Central memory CD8-positive, alpha-beta T cell (primary cell): ENCODE measurements around the gene PTCH2.
"Not testable (repeated sequence)": the region's sequence is repeated elsewhere in the genome, so short reads cannot be mapped to it uniquely, and the experiment has no call there.

Experiments
- ATAC-seq: fragments of 150-1000 bp; cut with Tn5 transposase; replicated peaks from 2 replicates; pipeline ENCODE4 v1.10.0; 2022; ENCODE audit warnings: mild to moderate bottlenecking, moderate FRiP score, moderate number of reproducible peaks; ENCODE audit not compliant: poor library complexity, severe bottlenecking; ENCODE audit errors: extremely low read depth
- DNase-seq, 2 donors: peaks; one replicate each; pipeline ENCODE4 v3.0.0; 2021; ENCODE audit warnings: low spot score in 2 of 2
- H3K27ac Mint-ChIP-seq: one replicate; pipeline ENCODE4 v1.8.0; 2022; ENCODE audit warnings: low read depth, mild to moderate bottlenecking, moderate library complexity, mixed read lengths
- H3K27me3 Mint-ChIP-seq: one replicate; pipeline ENCODE4 v1.8.0; 2022; ENCODE audit warnings: mixed read lengths
- H3K36me3 Mint-ChIP-seq: one replicate; pipeline ENCODE4 v1.8.0; 2022; ENCODE audit warnings: mild to moderate bottlenecking, moderate library complexity, mixed read lengths; ENCODE audit not compliant: insufficient read depth
- H3K4me1 Mint-ChIP-seq: one replicate; pipeline ENCODE4 v1.8.0; 2022; ENCODE audit warnings: mixed read lengths
- H3K4me3 Mint-ChIP-seq: one replicate; pipeline ENCODE4 v1.8.0; 2022; ENCODE audit warnings: mild to moderate bottlenecking, moderate library complexity, mixed read lengths
- H3K9me3 Mint-ChIP-seq: one replicate; pipeline ENCODE4 v1.8.0; 2022; ENCODE audit warnings: mixed read lengths

Gene PTCH2

GRCh38 chr1:44821240-44821715 is 21.8 kb downstream of the PTCH2 start:
- H3K27ac Mint-ChIP-seq: peak overlapping the region; percentile 100
- DNase-seq (no peak), ATAC-seq (no peak)
- H3K4me1 Mint-ChIP-seq: peaks cover 43% of the 10 kb centered on the region
- peak overlapping the region; percentile 92 for H3K4me3 Mint-ChIP-seq
- H3K36me3 Mint-ChIP-seq: peaks cover 17% of the 10 kb centered on the region
- no peaks in the 10 kb centered on the region for H3K27me3 Mint-ChIP-seq
- no peaks in the 10 kb centered on the region for H3K9me3 Mint-ChIP-seq

GRCh38 chr1:44820328-44821239 is 22.5 kb downstream of the PTCH2 start:
- Mint-ChIP-seq H3K27me3 (no peaks in the 10 kb centered on the region), H3K4me1 (peaks cover 43% of the 10 kb centered on the region), H3K4me3 (peak overlapping the region; percentile 92), H3K36me3 (peaks cover 17% of the 10 kb centered on the region), H3K27ac (peak overlapping the region; percentile 100), H3K9me3 (no peaks in the 10 kb centered on the region)
- DNase-seq: no peak
- ATAC-seq: no peak

GRCh38 chr1:44819608-44820327 is 23.3 kb downstream of the PTCH2 start:
- Mint-ChIP-seq H3K4me1 (peaks cover 50% of the 10 kb centered on the region), H3K36me3 (peaks cover 18% of the 10 kb centered on the region), H3K27ac (peak overlapping the region; percentile 100), H3K4me3 (peak overlapping the region; percentile 92), H3K27me3 (no peaks in the 10 kb centered on the region), H3K9me3 (no peaks in the 10 kb centered on the region)
- DNase-seq (peak; percentile 83 to 89), ATAC-seq (peak; percentile 80)

GRCh38 chr1:44819196-44819607 is 23.9 kb downstream of the PTCH2 start:
- H3K4me1 Mint-ChIP-seq: peaks cover 54% of the 10 kb centered on the region
- H3K27me3 Mint-ChIP-seq: no peaks in the 10 kb centered on the region
- ATAC-seq: no peak
- peaks cover 17% of the 10 kb centered on the region for H3K36me3 Mint-ChIP-seq
- H3K27ac Mint-ChIP-seq: peak overlapping the region; percentile 100
- no peaks in the 10 kb centered on the region for H3K9me3 Mint-ChIP-seq
- DNase-seq: no peak
- H3K4me3 Mint-ChIP-seq: peak overlapping the region; percentile 92

GRCh38 chr1:44817771-44818495 is 25.1 kb downstream of the PTCH2 start:
- Mint-ChIP-seq H3K4me1 (peaks cover 59% of the 10 kb centered on the region), H3K4me3 (peak overlapping the region; percentile 92), H3K27ac (peak overlapping the region; percentile 100), H3K27me3 (no peaks in the 10 kb centered on the region), H3K36me3 (peaks cover 25% of the 10 kb centered on the region), H3K9me3 (no peaks in the 10 kb centered on the region)
- DNase-seq (no peak), ATAC-seq (no peak)

GRCh38 chr1:44817307-44817706 is 25.7 kb downstream of the PTCH2 start:
- H3K4me3 Mint-ChIP-seq: peak overlapping the region; percentile 48
- H3K4me1 Mint-ChIP-seq: peaks cover 59% of the 10 kb centered on the region
- DNase-seq (no peak), ATAC-seq (no peak)
- no peaks in the 10 kb centered on the region for H3K9me3 Mint-ChIP-seq
- peaks cover 25% of the 10 kb centered on the region for H3K36me3 Mint-ChIP-seq
- peak overlapping the region; percentile 100 for H3K27ac Mint-ChIP-seq
- no peaks in the 10 kb centered on the region for H3K27me3 Mint-ChIP-seq

- not testable (repeated sequence) for H3K4me3 Mint-ChIP-seq
Observed at GRCh38 chr1:44815926-44816325, 27.1 kb downstream of the PTCH2 start.

GRCh38 chr1:44812822-44813543 is 30.1 kb downstream of the PTCH2 start:
- DNase-seq: no peak
- Mint-ChIP-seq H3K27ac (peak overlapping the region; percentile 100), H3K27me3 (no peaks in the 10 kb centered on the region), H3K36me3 (peaks cover 28% of the 10 kb centered on the region), H3K9me3 (no peaks in the 10 kb centered on the region), H3K4me1 (peaks cover 65% of the 10 kb centered on the region), H3K4me3 (peak overlapping the region; percentile 91)
- ATAC-seq: no peak

More at GRCh38 chr1:44815926-44816325, 27.1 kb downstream of the PTCH2 start:
- not testable (repeated sequence) for DNase-seq, H3K27me3 Mint-ChIP-seq, ATAC-seq, H3K9me3 Mint-ChIP-seq
- H3K4me1 Mint-ChIP-seq: peaks cover 65% of the 10 kb centered on the region
- peaks cover 28% of the 10 kb centered on the region for H3K36me3 Mint-ChIP-seq
- H3K27ac Mint-ChIP-seq: peak overlapping the region; percentile 100

- H3K9me3 Mint-ChIP-seq: no peaks in the 10 kb centered on the region
- no peaks in the 10 kb centered on the region for H3K27me3 Mint-ChIP-seq
- ATAC-seq: no peak
- H3K36me3 Mint-ChIP-seq: peaks cover 40% of the 10 kb centered on the region
- H3K4me1 Mint-ChIP-seq: peaks cover 69% of the 10 kb centered on the region
- H3K27ac Mint-ChIP-seq: peak overlapping the region; percentile 100
- peak overlapping the region; percentile 62 for H3K4me3 Mint-ChIP-seq
- DNase-seq: no peak
Observed at GRCh38 chr1:44811234-44811633, 31.8 kb downstream of the PTCH2 start.

- peak overlapping the region; percentile 100 for H3K27ac Mint-ChIP-seq
- peaks cover 44% of the 10 kb centered on the region for H3K36me3 Mint-ChIP-seq
- not testable (repeated sequence) for DNase-seq, H3K27me3 Mint-ChIP-seq, ATAC-seq, H3K9me3 Mint-ChIP-seq, H3K4me3 Mint-ChIP-seq
- H3K4me1 Mint-ChIP-seq: peaks cover 69% of the 10 kb centered on the region
Observed at GRCh38 chr1:44810762-44811105, 32.3 kb downstream of the PTCH2 start.

- ATAC-seq: no peak
- peak overlapping the region; percentile 74 for H3K4me3 Mint-ChIP-seq
- H3K27me3 Mint-ChIP-seq: no peaks in the 10 kb centered on the region
- no peak for DNase-seq
- H3K4me1 Mint-ChIP-seq: peaks cover 67% of the 10 kb centered on the region
- H3K9me3 Mint-ChIP-seq: no peaks in the 10 kb centered on the region
- H3K36me3 Mint-ChIP-seq: peaks cover 48% of the 10 kb centered on the region
- H3K27ac Mint-ChIP-seq: peak overlapping the region; percentile 100
Observed at GRCh38 chr1:44810101-44810761, 32.8 kb downstream of the PTCH2 start.
